Measurements from ENCODE around the gene CLIP2. TPM values are rescaled to one million over a fixed set of nuclear protein-coding genes. Genes with fewer than 3 reads are reported as not detected.

The CLIP2 gene
- total RNA-seq, 1 experiment from 2014 or later = 21.6 TPM

GRCh38 chr7:74418076-74418475 is 128.9 kb downstream of the CLIP2 start:
- Mint-ChIP-seq H3K4me3 (no peak overlapping the region), H3K27ac (peak overlapping the region in 1 of 3 experiments; percentile 8; a peak in 2 of 7 replicates)
- H4K5ac ChIP-seq (ENCODE audit: insufficient read length, low read depth, low read length) = no peak overlapping the region

More at GRCh38 chr7:74418076-74418475, 128.9 kb downstream of the CLIP2 start:
- H3K79me2 ChIP-seq (ENCODE audit: insufficient read depth, low read length) = no peaks in the 10 kb centered on the region
- no peak overlapping the region for H2AK5ac ChIP-seq (ENCODE audit: insufficient read length, low read length)
- H3K27me3 ChIP-seq (ENCODE audit: insufficient read depth, low read length) = no peaks in the 10 kb centered on the region
- no peak overlapping the region for H4K91ac ChIP-seq (ENCODE audit: insufficient read length, low read depth, low read length)
- no peak overlapping the region for H2BK20ac ChIP-seq (ENCODE audit: low read depth, low read length, poor library complexity, severe bottlenecking)
- H3K56ac ChIP-seq (ENCODE audit: insufficient read length, low read depth, low read length) = no peak overlapping the region
- peaks cover 0 to 1% (median 0%) of the 10 kb centered on the region in 3 experiments; a peak in 1 of 7 replicates for H3K36me3 Mint-ChIP-seq (ENCODE audit: insufficient read depth in 1 of 3, low read depth in 3 of 3)
- no peak overlapping the region for H3K4ac ChIP-seq (ENCODE audit: low read depth, low read length)
- no peak for TF ChIP-seq CTCF (conservative IDR thresholded peaks at IDR 0.05)
- no peak overlapping the region for H4K8ac ChIP-seq (replicated peaks; ENCODE audit: insufficient read length, low read depth, low read length)
- H3K27ac ChIP-seq (ENCODE audit: insufficient read length, low read depth, low read length) = no peak overlapping the region
- H4K20me1 ChIP-seq (ENCODE audit: control insufficient read depth, insufficient read depth, insufficient read length) = no peaks in the 10 kb centered on the region
- no peak overlapping the region for H3K23ac ChIP-seq (ENCODE audit: insufficient read length, low read depth, low read length)
- no peak overlapping the region for H3T11ph ChIP-seq (ENCODE audit: low read length)
- no peaks in the 10 kb centered on the region for H3K27me3 Mint-ChIP-seq (ENCODE audit: low read depth)
- no peaks in the 10 kb centered on the region for H3K9me3 ChIP-seq (ENCODE audit: control insufficient read depth, low read depth, low read length)
- no peak overlapping the region for H3K9ac ChIP-seq (ENCODE audit: extremely low read depth, insufficient read length, low read length)
- peaks cover 0 to 2% of the 10 kb centered on the region in 2 experiments; a peak in 1 of 4 replicates for H3K4me1 Mint-ChIP-seq
- no peak overlapping the region for H2BK15ac ChIP-seq (ENCODE audit: low read depth, low read length)
- no peaks in the 10 kb centered on the region for H3K4me1 ChIP-seq (ENCODE audit: insufficient read depth, low read length)
- no peak overlapping the region for H2BK12ac ChIP-seq (ENCODE audit: insufficient read length, low read depth, low read length)
- H2AFZ ChIP-seq (ENCODE audit: low read length) = no peak overlapping the region
- no peak overlapping the region for H3K14ac ChIP-seq (ENCODE audit: insufficient read depth, low read length)
- H3K9me3 Mint-ChIP-seq = no peaks in the 10 kb centered on the region; a peak in 3 of 5 replicates
- H3K23me2 ChIP-seq (ENCODE audit: insufficient read length, low read depth, low read length, poor library complexity, severe bottlenecking) = no peaks in the 10 kb centered on the region
- no peak for DNase-seq
- no peak overlapping the region for H2BK5ac ChIP-seq (ENCODE audit: insufficient read length, low read length)
- no peak overlapping the region for H3K4me2 ChIP-seq (ENCODE audit: insufficient read depth, insufficient read length, low read length)
- WGBS (ENCODE audit: extremely low coverage, insufficient read length, low lambda C conversion rate) = no CpG with 5 or more reads among the region's 8 CpGs
- H3K79me1 ChIP-seq (ENCODE audit: insufficient read depth, low read depth, low read length, poor library complexity, severe bottlenecking) = no peaks in the 10 kb centered on the region
- H3K18ac ChIP-seq (ENCODE audit: insufficient read length, low read depth, low read length) = no peak overlapping the region
- no peak overlapping the region for H2BK120ac ChIP-seq (ENCODE audit: low read depth, low read length, poor library complexity, severe bottlenecking)

All from H9 (cell line).